RWPE2 (cell line): Measurements from ENCODE around the gene DPP10.

Experiments
- ATAC-seq: fragments of 200-7000 bp; cut with Tn5 transposase; 3 replicates; pipeline ENCODE4 v1.9.1; 2021; ENCODE audit warnings: low read depth
- DNase-seq: peaks from one replicate; pipeline ENCODE4 v3.0.0-alpha.2; 2020; ENCODE audit warnings: low spot score
- H3K27ac ChIP-seq: fragments of 450-650 bp; 2 replicates; pipeline ENCODE4 v1.5.1; 2017; ENCODE audit warnings: mild to moderate bottlenecking; ENCODE audit not compliant: poor library complexity, severe bottlenecking
- H3K27me3 ChIP-seq: fragments of 250-450 bp; sonication (Bioruptor Pico); 2 replicates; pipeline ENCODE4 v1.5.1; 2021; ENCODE audit warnings: mild to moderate bottlenecking, moderate library complexity; ENCODE audit not compliant: insufficient read depth, poor library complexity, severe bottlenecking
- H3K36me3 ChIP-seq: fragments of 250-450 bp; sonication (Bioruptor Pico); 2 replicates; pipeline ENCODE4 v1.5.1; 2020; ENCODE audit warnings: low read depth, mild to moderate bottlenecking, moderate library complexity
- H3K4me1 ChIP-seq: fragments of 250-450 bp; sonication (Bioruptor Pico); 2 replicates; pipeline ENCODE4 v1.5.1; 2021; ENCODE audit warnings: mild to moderate bottlenecking, moderate library complexity; ENCODE audit not compliant: insufficient read depth, poor library complexity, severe bottlenecking
- H3K4me3 ChIP-seq: fragments of 250-450 bp; sonication (Bioruptor Pico); 2 replicates; pipeline ENCODE4 v1.5.1; 2021; ENCODE audit warnings: mild to moderate bottlenecking, moderate library complexity; ENCODE audit not compliant: severe bottlenecking
- H3K9me3 ChIP-seq: fragments of 250-450 bp; sonication (Bioruptor Pico); 2 replicates; pipeline ENCODE4 v1.5.1; 2021; ENCODE audit warnings: mild to moderate bottlenecking, moderate library complexity; ENCODE audit not compliant: severe bottlenecking
- CTCF ChIP-seq: fragments of 450-650 bp; IDR thresholded peaks from one replicate; pipeline ENCODE4 v1.5.1; 2017; ENCODE audit warnings: mild to moderate bottlenecking, moderate library complexity; ENCODE audit not compliant: poor library complexity, severe bottlenecking

The DPP10 gene

GRCh38 chr2:115115135-115115534, 672.7 kb downstream of the DPP10 start:
- Histone ChIP-seq H3K4me1 (no peaks in the 10 kb centered on the region), H3K27me3 (no peaks in the 10 kb centered on the region), H3K4me3 (no peak overlapping the region), H3K27ac (no peak overlapping the region), H3K36me3 (no peaks in the 10 kb centered on the region), H3K9me3 (no peaks in the 10 kb centered on the region)
- TF ChIP-seq CTCF: no peak
- no peak for DNase-seq
- ATAC-seq: no peak

GRCh38 chr2:115118306-115118705, 675.9 kb downstream of the DPP10 start:
- no peak for ATAC-seq
- Histone ChIP-seq H3K4me1 (no peaks in the 10 kb centered on the region), H3K27me3 (no peaks in the 10 kb centered on the region), H3K27ac (no peak overlapping the region), H3K9me3 (no peaks in the 10 kb centered on the region), H3K4me3 (no peak overlapping the region), H3K36me3 (no peaks in the 10 kb centered on the region)
- DNase-seq: no peak
- TF ChIP-seq CTCF: no peak

GRCh38 chr2:115119086-115119485, 676.6 kb downstream of the DPP10 start:
- Histone ChIP-seq H3K27ac (no peak overlapping the region), H3K27me3 (no peaks in the 10 kb centered on the region), H3K9me3 (no peaks in the 10 kb centered on the region), H3K4me3 (no peak overlapping the region), H3K4me1 (no peaks in the 10 kb centered on the region), H3K36me3 (no peaks in the 10 kb centered on the region)
- ATAC-seq (no peak), DNase-seq (no peak)
- no peak for TF ChIP-seq CTCF

GRCh38 chr2:115122701-115123100, 680.3 kb downstream of the DPP10 start:
- no peak for TF ChIP-seq CTCF
- Histone ChIP-seq H3K27me3 (no peaks in the 10 kb centered on the region), H3K9me3 (no peaks in the 10 kb centered on the region), H3K36me3 (no peaks in the 10 kb centered on the region), H3K4me3 (no peak overlapping the region), H3K4me1 (no peaks in the 10 kb centered on the region), H3K27ac (no peak overlapping the region)
- DNase-seq (no peak), ATAC-seq (peak; percentile 35; the same call in 2 of the 3 replicates)

GRCh38 chr2:115124817-115125216, 682.4 kb downstream of the DPP10 start:
- no peak for ATAC-seq
- no peak overlapping the region for H3K27ac ChIP-seq
- H3K4me1 ChIP-seq: no peaks in the 10 kb centered on the region
- H3K36me3 ChIP-seq: no peaks in the 10 kb centered on the region
- no peak for DNase-seq
- no peaks in the 10 kb centered on the region for H3K9me3 ChIP-seq
- H3K27me3 ChIP-seq: no peaks in the 10 kb centered on the region
- TF ChIP-seq CTCF: no peak
- H3K4me3 ChIP-seq: no peak overlapping the region
